ENCODE results near the gene TXNRD2.

DNA sequence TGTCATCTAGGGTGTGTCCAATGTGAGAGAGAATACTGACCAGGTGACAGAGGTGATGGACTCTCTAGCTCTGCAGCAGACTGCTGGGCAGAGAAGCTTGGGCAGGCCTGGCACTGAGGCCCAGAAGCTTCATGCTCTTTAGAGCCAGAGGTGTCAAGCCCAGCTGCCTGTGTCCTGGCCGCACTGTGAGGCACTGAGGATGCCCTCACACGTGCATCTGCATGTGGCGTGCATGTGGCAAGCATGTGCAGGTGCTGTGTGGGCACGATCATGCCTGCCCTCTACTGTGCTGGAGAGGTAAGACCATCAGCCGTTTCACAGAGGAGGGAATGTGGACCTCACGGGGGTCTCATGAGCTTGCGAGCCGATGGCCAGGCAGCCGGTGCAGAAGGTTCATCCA lies 15.8 kb upstream of the TXNRD2 start:
- TF ChIP-seq CTCF (IDR thresholded peaks at IDR 0.05) (no peak), EZH2phosphoT487 (IDR thresholded peaks at IDR 0.05) (no peak)
